GM12878 (cell line): ENCODE results near the gene ELOVL5. TPM values are rescaled to one million over a fixed set of nuclear protein-coding genes. Genes with fewer than 3 reads are reported as not detected.
A peak's percentile ranks its signal among the peaks of the same experiment; 100 is the strongest.

Experiments used
- ATF2 ChIP-seq: IDR thresholded peaks from 2 replicates; pipeline ENCODE4 v1.6.1; 2012; ENCODE audit warnings: low read length, inconsistent platforms
- BACH1 ChIP-seq: fragments of 450-650 bp; IDR thresholded peaks from 2 replicates; pipeline ENCODE4 v1.6.1; 2017; ENCODE audit warnings: mild to moderate bottlenecking, borderline replicate concordance
- BMI1 ChIP-seq: fragments of 450-650 bp; IDR thresholded peaks from 2 replicates; pipeline ENCODE4 v1.6.1; 2016; ENCODE audit warnings: mild to moderate bottlenecking, moderate library complexity, borderline replicate concordance
- CBX5 ChIP-seq: sonication (generic); IDR thresholded peaks from 2 replicates; pipeline ENCODE4 v1.6.1; 2016; ENCODE audit warnings: low read depth, moderate library complexity, mild to moderate bottlenecking, inconsistent platforms
- EGR1 ChIP-seq, 2 experiments: IDR thresholded peaks; 1 replicate in 1 of 2; 2 replicates in 1 of 2; pipeline ENCODE4 v1.6.1; 2011 to 2012; ENCODE audit warnings: low read depth in 2 of 2, low read length in 2 of 2, borderline replicate concordance in 1 of 2, mild to moderate bottlenecking in 1 of 2, moderate library complexity in 1 of 2
- ELK1 ChIP-seq: IDR thresholded peaks from 2 replicates; pipeline ENCODE4 v1.6.1; 2012; ENCODE audit warnings: low read depth, low read length, improper control_type of control experiment
- KAT2A ChIP-seq: conservative IDR thresholded peaks from 2 replicates; pipeline ENCODE4 v1.6.1; 2011; ENCODE audit warnings: low read depth, low read length; ENCODE audit not compliant: control insufficient read depth
- NR2F1 ChIP-seq: fragments of 450-650 bp; conservative IDR thresholded peaks from 2 replicates; pipeline ENCODE4 v1.6.1; 2017; ENCODE audit warnings: mild to moderate bottlenecking
- PAX5 ChIP-seq: IDR thresholded peaks from 2 replicates; pipeline ENCODE4 v1.6.1; 2011; ENCODE audit warnings: low read depth, low read length, borderline replicate concordance
- RUNX3 ChIP-seq: IDR thresholded peaks from 2 replicates; pipeline ENCODE4 v1.6.1; 2012; ENCODE audit warnings: low read length, inconsistent platforms
- SRF ChIP-seq, 2 experiments: IDR thresholded peaks; 2 replicates each; pipeline ENCODE4 v1.6.1; 2011; ENCODE audit warnings: low read depth in 2 of 2, low read length in 2 of 2, mild to moderate bottlenecking in 1 of 2, moderate library complexity in 1 of 2
- USF1 ChIP-seq: IDR thresholded peaks from 2 replicates; pipeline ENCODE4 v1.6.1; 2011; ENCODE audit warnings: borderline replicate concordance, low read depth, mild to moderate bottlenecking, moderate library complexity, mixed read lengths, low read length; ENCODE audit not compliant: insufficient read depth; ENCODE audit errors: extremely low read length
- polyA plus RNA-seq, 11 experiments: library from polyadenylated mRNA; depleted of rRNA in 4 of 11; unstranded in 6 of 11; stranded (reverse) in 5 of 11; fragments of >200 nt; fragmentation: Nextera tagmentation in 4 of 11; fragmentation: Illumina TruSeq in 1 of 11; extraction: Ambion mirVana in 4 of 11; extraction: Trizol in 1 of 11; gene quantifications; 1 replicate in 1 of 11; 2 replicates in 10 of 11; pipeline versions ENCODE4 v1.2.1 to v1.2.3, GENCODE V29; 2011 to 2016; ENCODE audit warnings: inconsistent platforms in 2 of 11, missing spikeins in 2 of 11, low read depth in 1 of 11
- total RNA-seq, 4 experiments: library from RNA; depleted of rRNA in 3 of 4; stranded (reverse); fragments of >200 nt in 3 of 4; fragmentation: Illumina TruSeq in 1 of 4; extraction: Trizol in 1 of 4; gene quantifications; 2 replicates each; pipeline versions ENCODE4 v1.2.1 to v1.2.3, GENCODE V29; 2013 to 2021
- TF ChIP-seq, protein P1 (sequence below): fragments of 450-650 bp; IDR thresholded peaks from 2 replicates; pipeline ENCODE4 v1.6.1; 2017; ENCODE audit warnings: mild to moderate bottlenecking, low read depth, inconsistent platforms; ENCODE audit not compliant: poor library complexity, severe bottlenecking

ELOVL5 gene
- total and polyA plus RNA-seq, 10 of the 15 experiments (the other 5 are each of a cell fraction or from before 2014, with no cell fraction given), result 156 to 241 (median 196) TPM

DNA sequence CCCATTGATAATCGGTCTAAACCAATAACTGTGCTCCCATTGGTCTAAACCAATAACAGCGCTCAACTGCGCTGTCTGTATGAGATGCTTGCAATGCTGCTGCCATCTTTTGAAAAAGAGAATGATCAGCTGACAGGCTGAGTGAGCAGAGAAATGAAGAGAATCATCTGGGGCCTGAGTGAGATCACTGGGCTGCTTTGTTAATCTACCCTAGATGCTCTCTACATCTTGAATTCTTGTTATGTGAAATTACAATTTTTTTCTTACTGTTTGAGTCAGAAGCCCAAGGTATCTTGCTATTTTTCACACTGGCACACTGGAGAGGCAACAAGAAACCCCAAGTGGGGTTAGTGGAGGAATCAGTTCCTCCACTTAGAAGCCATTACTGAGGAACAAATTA is 108.6 kb downstream of the ELOVL5 start (continued):
- no peak for TF ChIP-seq PAX5
- peak; percentile 13; the same call in 1 of the 2 replicates for TF ChIP-seq RUNX3
- TF ChIP-seq KAT2A, result no peak
- TF ChIP-seq ATF2, result 0 out of 2 replicates have a peak, but pooled peaks have one; percentile 12
- no peak for TF ChIP-seq BACH1
- no peak for TF ChIP-seq SRF (IDR thresholded peaks at IDR 0.05; ENCODE audit: low read depth in 2 of 2, low read length in 2 of 2)
- TF ChIP-seq BMI1, result no peak
- TF ChIP-seq NR2F1, result no peak
- TF ChIP-seq CBX5, result 0 out of 2 replicates have a peak, but pooled peaks have one; percentile 22
- TF ChIP-seq, protein P1, sequence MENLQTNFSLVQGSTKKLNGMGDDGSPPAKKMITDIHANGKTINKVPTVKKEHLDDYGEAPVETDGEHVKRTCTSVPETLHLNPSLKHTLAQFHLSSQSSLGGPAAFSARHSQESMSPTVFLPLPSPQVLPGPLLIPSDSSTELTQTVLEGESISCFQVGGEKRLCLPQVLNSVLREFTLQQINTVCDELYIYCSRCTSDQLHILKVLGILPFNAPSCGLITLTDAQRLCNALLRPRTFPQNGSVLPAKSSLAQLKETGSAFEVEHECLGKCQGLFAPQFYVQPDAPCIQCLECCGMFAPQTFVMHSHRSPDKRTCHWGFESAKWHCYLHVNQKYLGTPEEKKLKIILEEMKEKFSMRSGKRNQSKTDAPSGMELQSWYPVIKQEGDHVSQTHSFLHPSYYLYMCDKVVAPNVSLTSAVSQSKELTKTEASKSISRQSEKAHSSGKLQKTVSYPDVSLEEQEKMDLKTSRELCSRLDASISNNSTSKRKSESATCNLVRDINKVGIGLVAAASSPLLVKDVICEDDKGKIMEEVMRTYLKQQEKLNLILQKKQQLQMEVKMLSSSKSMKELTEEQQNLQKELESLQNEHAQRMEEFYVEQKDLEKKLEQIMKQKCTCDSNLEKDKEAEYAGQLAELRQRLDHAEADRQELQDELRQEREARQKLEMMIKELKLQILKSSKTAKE, result no peak
- TF ChIP-seq USF1, result no peak
- TF ChIP-seq ELK1, result no peak
- no peak for TF ChIP-seq EGR1 (IDR thresholded peaks at IDR 0.05; ENCODE audit: borderline replicate concordance in 1 of 2, low read depth in 2 of 2, low read length in 2 of 2)
